Activated T-helper 1 cell treated with anti-CD3 and anti-CD28 coated beads, Interleukin-12 subunit alpha, Interleukin-12 subunit beta, Interleukin-2, Interleukin-4 antibody, amounts not matched to agents 30 ng/mL and 10 ng/mL and 1 ng/mL, durations not matched to agents 14 hours and 24 hours and 36 hours (primary cell): ENCODE data around the gene CNGA1. TPM values are rescaled to one million over a fixed set of nuclear protein-coding genes. Genes with fewer than 3 reads are reported as not detected.

Source experiments
- DNase-seq: peaks from one replicate; pipeline ENCODE4 v3.0.0; 2021; ENCODE audit warnings: low spot score
- H3K27ac Mint-ChIP-seq: one replicate; pipeline ENCODE4 v1.8.0; 2021; ENCODE audit warnings: mild to moderate bottlenecking, mixed read lengths
- H3K27me3 Mint-ChIP-seq: one replicate; pipeline ENCODE4 v1.8.0; 2022; ENCODE audit warnings: mild to moderate bottlenecking, moderate library complexity, mixed read lengths; ENCODE audit not compliant: insufficient read depth
- H3K36me3 Mint-ChIP-seq: one replicate; pipeline ENCODE4 v1.8.0; 2021; ENCODE audit warnings: low read depth, mixed read lengths
- H3K4me1 Mint-ChIP-seq: one replicate; pipeline ENCODE4 v1.8.0; 2021; ENCODE audit warnings: low read depth, mixed read lengths
- H3K4me3 Mint-ChIP-seq: one replicate; pipeline ENCODE4 v1.8.0; 2021; ENCODE audit warnings: mild to moderate bottlenecking, moderate library complexity, mixed read lengths
- H3K9me3 Mint-ChIP-seq: one replicate; pipeline ENCODE4 v1.8.0; 2021; ENCODE audit warnings: mixed read lengths
- intact Hi-C: fragments of 100-400 bp; cut with micrococcal nuclease; formaldehyde crosslinking; loops from one replicate; pipeline ENCODE4 v1.15.1; 2024
- total RNA-seq: library from RNA; stranded (reverse); gene quantifications from 2 replicates; pipeline ENCODE4 v1.2.3, GENCODE V29; 2022

CNGA1 gene
- total RNA-seq, 1 donor from 2014 or later = not detected

DNA sequence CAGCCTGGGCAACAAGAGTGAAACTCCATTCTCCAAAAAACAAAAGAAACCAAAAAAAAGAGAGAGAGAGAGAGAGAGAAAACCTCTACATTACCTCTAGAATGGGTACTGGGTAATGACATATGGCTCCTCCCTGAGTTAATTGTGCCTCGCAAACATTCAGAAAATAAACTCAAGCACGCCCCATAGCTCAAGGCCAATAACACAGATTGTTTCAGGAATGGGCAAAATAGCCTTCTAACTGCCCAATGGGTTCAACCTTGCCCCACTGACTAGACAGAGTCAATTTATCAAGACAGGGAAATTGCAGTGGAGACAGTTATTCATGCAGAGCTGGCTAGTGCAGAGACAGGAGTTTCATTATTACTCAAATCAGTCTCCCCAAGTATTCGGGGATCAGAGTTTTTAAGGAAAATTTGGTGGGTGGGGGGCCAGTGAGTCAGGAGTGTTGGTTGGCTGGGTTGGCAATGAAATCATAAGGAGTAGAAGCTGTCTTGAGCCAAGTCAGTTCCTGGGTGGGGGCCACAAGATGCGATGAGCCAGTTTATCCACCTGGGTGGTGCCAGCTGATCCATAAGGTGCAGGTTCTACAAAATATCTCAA, 25.2 kb upstream of the CNGA1 start:
- no peak for DNase-seq
- Mint-ChIP-seq H3K9me3 (no peaks in the 10 kb centered on the region), H3K4me1 (peaks cover 32% of the 10 kb centered on the region), H3K36me3 (no peaks in the 10 kb centered on the region), H3K27me3 (peaks cover 34% of the 10 kb centered on the region), H3K27ac (no peak overlapping the region), H3K4me3 (no peak overlapping the region)
- intact Hi-C loops = loop anchor here (10.0 kb wide), 1 partner anchor 633 kb away; no protein-coding TSS in a partner anchor

- Mint-ChIP-seq H3K27ac (no peak overlapping the region), H3K27me3 (peaks cover 18% of the 10 kb centered on the region), H3K36me3 (peaks cover 2% of the 10 kb centered on the region), H3K9me3 (no peaks in the 10 kb centered on the region), H3K4me1 (peaks cover 36% of the 10 kb centered on the region), H3K4me3 (no peak overlapping the region)
- DNase-seq = no peak
- intact Hi-C loops = no loop called here
These were observed 23.1 kb upstream of the CNGA1 start for GRCh38 chr4:48039561-48039960.

DNA sequence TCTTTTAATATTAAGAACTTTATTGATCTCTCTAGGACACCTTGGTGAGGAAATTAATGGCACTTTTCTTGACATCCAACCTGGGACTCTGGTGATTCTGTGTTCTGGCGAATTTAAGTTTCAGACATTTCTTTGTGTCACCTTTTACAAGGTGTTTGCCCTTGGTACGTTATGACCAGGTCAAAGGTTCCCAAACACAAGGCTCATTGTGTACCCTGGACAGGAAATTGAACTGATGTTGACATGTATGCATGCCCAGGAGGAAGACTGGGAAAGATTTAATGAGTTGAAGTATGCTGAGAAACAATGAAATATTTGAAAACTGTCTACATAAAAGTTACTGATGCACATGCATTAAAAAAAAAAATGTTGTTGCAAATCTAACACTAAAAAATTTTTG, 22.2 kb upstream of the CNGA1 start:
- peaks cover 40% of the 10 kb centered on the region for H3K4me1 Mint-ChIP-seq
- DNase-seq = no peak
- H3K36me3 Mint-ChIP-seq = peaks cover 2% of the 10 kb centered on the region
- no peak overlapping the region for H3K4me3 Mint-ChIP-seq
- H3K27me3 Mint-ChIP-seq = peaks cover 13% of the 10 kb centered on the region
- intact Hi-C loops = no loop called here
- H3K9me3 Mint-ChIP-seq = no peaks in the 10 kb centered on the region
- no peak overlapping the region for H3K27ac Mint-ChIP-seq

DNA sequence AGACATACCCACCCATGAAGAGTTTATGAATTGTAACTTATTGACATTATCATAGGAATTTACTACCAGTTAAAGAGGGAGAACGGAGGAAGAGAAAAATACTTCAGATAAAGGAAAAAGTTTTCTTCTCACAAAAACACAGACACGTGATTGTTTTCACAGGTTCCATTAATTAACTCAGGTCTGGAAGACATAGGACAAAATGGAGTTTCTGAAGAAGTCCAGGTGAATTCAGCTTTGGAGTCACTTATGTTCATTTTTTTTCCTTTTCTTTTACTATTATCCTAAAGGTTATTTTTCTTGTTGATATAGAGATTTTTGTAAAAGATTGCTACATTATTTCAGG, 20.6 kb upstream of the CNGA1 start:
- H3K4me1 Mint-ChIP-seq = peaks cover 37% of the 10 kb centered on the region

DNA sequence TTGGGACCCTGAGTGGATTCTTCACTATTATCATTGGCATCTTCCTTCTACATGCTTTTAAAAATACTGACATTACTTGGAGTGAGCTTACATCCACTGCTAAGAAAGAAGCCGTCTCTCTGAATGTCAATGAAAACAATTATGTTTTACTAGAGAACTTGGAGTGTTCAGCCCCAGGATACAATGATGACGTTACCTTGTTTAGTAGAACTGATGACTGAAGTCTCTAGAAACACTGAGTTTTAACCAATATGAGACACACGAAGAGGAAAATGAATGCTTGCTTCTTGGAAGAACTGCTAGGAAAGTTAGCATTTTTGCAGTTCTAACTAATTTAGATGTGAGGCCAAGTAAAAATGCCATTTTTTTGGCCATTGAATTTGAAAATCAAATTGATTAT, 19.5 kb upstream of the CNGA1 start:
- peak overlapping the region; percentile 79 for H3K27ac Mint-ChIP-seq
- H3K27me3 Mint-ChIP-seq = no peaks in the 10 kb centered on the region
- no peak for DNase-seq
- H3K9me3 Mint-ChIP-seq = no peaks in the 10 kb centered on the region
- H3K36me3 Mint-ChIP-seq = peaks cover 2% of the 10 kb centered on the region
- H3K4me3 Mint-ChIP-seq = peak overlapping the region; percentile 40
- peaks cover 29% of the 10 kb centered on the region for H3K4me1 Mint-ChIP-seq
- intact Hi-C loops = loop anchor here (1.0 kb wide), 8 partner anchors 9 to 162 kb away; no protein-coding TSS in a partner anchor

More for the DNA sequence above, 20.6 kb upstream of the CNGA1 start:
- Mint-ChIP-seq H3K27ac (no peak overlapping the region), H3K27me3 (peaks cover 6% of the 10 kb centered on the region), H3K4me3 (no peak overlapping the region), H3K9me3 (no peaks in the 10 kb centered on the region), H3K36me3 (peaks cover 2% of the 10 kb centered on the region)
- intact Hi-C loops = no loop called here
- no peak for DNase-seq

DNA sequence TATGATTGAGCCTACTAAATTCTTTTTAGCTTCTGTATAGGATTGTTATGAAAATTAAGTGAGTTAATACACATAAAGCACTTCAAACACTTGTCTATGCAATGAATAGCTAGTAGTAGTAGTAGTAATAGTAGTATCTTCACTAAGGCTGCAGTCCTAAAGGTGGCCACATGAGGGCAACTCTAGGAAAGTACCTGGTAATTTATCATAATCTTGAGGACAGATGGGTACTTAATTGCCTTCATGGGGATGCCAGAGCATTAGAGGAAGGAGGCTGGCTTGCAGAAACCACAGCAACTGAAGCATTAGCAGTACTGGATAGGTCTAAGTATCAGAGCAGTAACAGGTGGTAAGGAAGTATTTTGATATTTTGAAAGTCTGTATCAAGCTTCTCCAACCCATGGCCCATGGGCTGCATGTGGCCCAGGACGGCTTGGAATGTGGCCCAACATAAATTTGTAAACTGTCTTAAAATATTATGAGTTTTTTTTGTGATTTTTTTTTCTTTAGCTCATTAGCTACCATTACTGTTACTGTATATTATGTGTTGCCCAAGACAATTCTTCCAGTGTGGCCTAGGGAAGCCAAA, 17.4 kb upstream of the CNGA1 start:
- intact Hi-C loops = loop anchor here (1.0 kb wide), 1 partner anchor 53 kb away; no protein-coding TSS in a partner anchor
- DNase-seq = peak; percentile 28
- H3K9me3 Mint-ChIP-seq = no peaks in the 10 kb centered on the region
- peaks cover 33% of the 10 kb centered on the region for H3K4me1 Mint-ChIP-seq
- no peak overlapping the region for H3K4me3 Mint-ChIP-seq
- peaks cover 2% of the 10 kb centered on the region for H3K36me3 Mint-ChIP-seq
- no peak overlapping the region for H3K27ac Mint-ChIP-seq
- H3K27me3 Mint-ChIP-seq = peaks cover 4% of the 10 kb centered on the region

GRCh38 chr4:48033412-48033811, 16.9 kb upstream of the CNGA1 start:
- H3K36me3 Mint-ChIP-seq = peaks cover 2% of the 10 kb centered on the region
- intact Hi-C loops = no loop called here
- H3K4me1 Mint-ChIP-seq = peaks cover 38% of the 10 kb centered on the region

GRCh38 chr4:48032721-48033120, 16.2 kb upstream of the CNGA1 start:
- intact Hi-C loops = no loop called here
- no peak overlapping the region for H3K27ac Mint-ChIP-seq
- peaks cover 4% of the 10 kb centered on the region for H3K27me3 Mint-ChIP-seq
- no peak for DNase-seq
- no peaks in the 10 kb centered on the region for H3K9me3 Mint-ChIP-seq
- no peak overlapping the region for H3K4me3 Mint-ChIP-seq
- H3K4me1 Mint-ChIP-seq = peaks cover 39% of the 10 kb centered on the region
- H3K36me3 Mint-ChIP-seq = peaks cover 2% of the 10 kb centered on the region

More at GRCh38 chr4:48033412-48033811, 16.9 kb upstream of the CNGA1 start:
- no peaks in the 10 kb centered on the region for H3K9me3 Mint-ChIP-seq
- DNase-seq = no peak
- H3K27ac Mint-ChIP-seq = no peak overlapping the region
- peaks cover 4% of the 10 kb centered on the region for H3K27me3 Mint-ChIP-seq
- H3K4me3 Mint-ChIP-seq = no peak overlapping the region

DNA sequence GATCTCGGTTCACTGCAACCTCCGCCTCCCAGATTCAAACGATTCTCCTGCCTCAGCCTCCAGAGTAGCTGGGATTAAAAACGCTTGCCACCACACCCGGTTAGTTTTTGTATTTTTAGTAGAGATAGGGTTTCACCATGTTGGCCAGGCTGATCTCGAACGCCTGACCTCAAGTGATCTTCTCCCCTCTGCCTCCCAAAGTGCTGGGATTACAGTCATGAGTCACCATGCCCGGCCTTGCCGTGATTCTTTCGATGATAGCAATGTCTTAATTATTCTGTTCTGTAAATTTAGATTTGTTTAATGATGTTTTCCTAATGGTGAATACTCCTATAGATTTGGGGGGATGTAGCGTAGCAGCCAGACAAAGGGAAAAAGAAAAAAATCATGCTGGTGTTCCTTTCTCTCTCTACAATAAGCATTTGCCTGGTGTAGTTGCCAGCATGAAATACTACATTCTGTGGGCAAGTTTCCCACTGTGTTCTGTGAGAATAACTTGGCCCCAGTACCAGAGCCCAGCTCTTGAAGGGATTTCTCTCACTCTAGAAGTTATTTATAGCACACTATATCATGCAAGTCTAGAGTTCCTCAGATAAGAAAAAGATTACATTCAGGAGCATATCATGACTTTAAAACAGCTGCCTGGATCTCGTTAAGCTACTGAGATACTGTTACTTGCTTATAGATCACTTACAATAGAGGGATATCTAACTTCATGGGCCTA, 15.5 kb upstream of the CNGA1 start:
- intact Hi-C loops = no loop called here
- Mint-ChIP-seq H3K9me3 (no peaks in the 10 kb centered on the region), H3K4me1 (peaks cover 37% of the 10 kb centered on the region), H3K27me3 (peaks cover 4% of the 10 kb centered on the region), H3K36me3 (peaks cover 2% of the 10 kb centered on the region), H3K27ac (no peak overlapping the region), H3K4me3 (no peak overlapping the region)
- no peak for DNase-seq

GRCh38 chr4:48030470-48030869, 14.0 kb upstream of the CNGA1 start:
- H3K27ac Mint-ChIP-seq = no peak overlapping the region
- peaks cover 4% of the 10 kb centered on the region for H3K27me3 Mint-ChIP-seq
- no peaks in the 10 kb centered on the region for H3K9me3 Mint-ChIP-seq
- peaks cover 22% of the 10 kb centered on the region for H3K4me1 Mint-ChIP-seq
- DNase-seq = no peak
- no peaks in the 10 kb centered on the region for H3K36me3 Mint-ChIP-seq
- intact Hi-C loops = no loop called here
- no peak overlapping the region for H3K4me3 Mint-ChIP-seq

DNA sequence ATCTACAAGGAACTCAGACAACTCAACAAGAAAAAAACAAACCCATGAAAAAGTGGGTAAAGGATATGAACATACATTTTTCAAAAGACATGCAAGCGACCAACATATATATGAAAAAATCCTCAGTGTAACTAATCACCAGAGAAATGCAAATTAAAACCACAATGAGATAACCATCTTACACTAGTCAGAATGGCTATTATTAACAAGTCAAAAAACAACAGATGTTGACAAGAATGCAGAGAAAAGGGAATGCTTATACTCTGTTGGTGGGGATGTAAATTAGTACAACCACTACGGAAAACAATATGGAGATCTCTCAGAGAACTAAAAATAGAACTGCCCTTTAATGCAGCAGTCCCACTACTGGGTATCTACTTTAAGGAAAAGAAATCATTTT, 12.2 kb upstream of the CNGA1 start:
- Mint-ChIP-seq H3K4me3 (no peak overlapping the region), H3K27ac (no peak overlapping the region), H3K9me3 (no peaks in the 10 kb centered on the region), H3K27me3 (peaks cover 7% of the 10 kb centered on the region), H3K4me1 (peaks cover 16% of the 10 kb centered on the region), H3K36me3 (no peaks in the 10 kb centered on the region)
- DNase-seq = no peak
- intact Hi-C loops = no loop called here

- Mint-ChIP-seq H3K9me3 (no peaks in the 10 kb centered on the region), H3K27me3 (peaks cover 7% of the 10 kb centered on the region), H3K27ac (no peak overlapping the region), H3K4me3 (no peak overlapping the region), H3K36me3 (no peaks in the 10 kb centered on the region), H3K4me1 (peaks cover 13% of the 10 kb centered on the region)
- intact Hi-C loops = loop anchor here (1.0 kb wide), 2 partner anchors 9 to 11 kb away; partner anchors contain the start of genes CNGA1 and NIPAL1
- no peak for DNase-seq
These were observed 11.2 kb upstream of the CNGA1 start for GRCh38 chr4:48027653-48028052.

GRCh38 chr4:48025005-48025404, 8.5 kb upstream of the CNGA1 start:
- no peak for DNase-seq
- Mint-ChIP-seq H3K4me3 (no peak overlapping the region), H3K36me3 (no peaks in the 10 kb centered on the region), H3K27ac (no peak overlapping the region), H3K4me1 (peaks cover 13% of the 10 kb centered on the region), H3K9me3 (no peaks in the 10 kb centered on the region), H3K27me3 (peaks cover 2% of the 10 kb centered on the region)
- intact Hi-C loops = no loop called here
